Occipital lobe (tissue), 3 donors: Measurements from ENCODE around the gene MRPL18. TPM values are rescaled to one million over a fixed set of nuclear protein-coding genes. Genes with fewer than 3 reads are reported as not detected.
A peak's percentile ranks its signal among the peaks of the same experiment; 100 is the strongest.

Source experiments
- DNase-seq: peaks from one replicate; lab custom pipeline; 2025; lab: John Stamatoyannopoulos, UW
- small RNA-seq: library from RNA; depleted of rRNA; stranded (forward); fragments of <200 nt; gene quantifications from one replicate; pipeline ENCODE3, GENCODE V24; 2014
- total RNA-seq: library from RNA; depleted of rRNA; stranded (reverse); fragments of >200 nt; gene quantifications from one replicate; pipeline ENCODE4 v1.2.3, GENCODE V29; 2014

Gene MRPL18
- total RNA-seq, 1 donor from 2014 or later, result 44.5 TPM

GRCh38 chr6:159842035-159842434, 51.8 kb downstream of the MRPL18 start:
- no peak for DNase-seq

DNA sequence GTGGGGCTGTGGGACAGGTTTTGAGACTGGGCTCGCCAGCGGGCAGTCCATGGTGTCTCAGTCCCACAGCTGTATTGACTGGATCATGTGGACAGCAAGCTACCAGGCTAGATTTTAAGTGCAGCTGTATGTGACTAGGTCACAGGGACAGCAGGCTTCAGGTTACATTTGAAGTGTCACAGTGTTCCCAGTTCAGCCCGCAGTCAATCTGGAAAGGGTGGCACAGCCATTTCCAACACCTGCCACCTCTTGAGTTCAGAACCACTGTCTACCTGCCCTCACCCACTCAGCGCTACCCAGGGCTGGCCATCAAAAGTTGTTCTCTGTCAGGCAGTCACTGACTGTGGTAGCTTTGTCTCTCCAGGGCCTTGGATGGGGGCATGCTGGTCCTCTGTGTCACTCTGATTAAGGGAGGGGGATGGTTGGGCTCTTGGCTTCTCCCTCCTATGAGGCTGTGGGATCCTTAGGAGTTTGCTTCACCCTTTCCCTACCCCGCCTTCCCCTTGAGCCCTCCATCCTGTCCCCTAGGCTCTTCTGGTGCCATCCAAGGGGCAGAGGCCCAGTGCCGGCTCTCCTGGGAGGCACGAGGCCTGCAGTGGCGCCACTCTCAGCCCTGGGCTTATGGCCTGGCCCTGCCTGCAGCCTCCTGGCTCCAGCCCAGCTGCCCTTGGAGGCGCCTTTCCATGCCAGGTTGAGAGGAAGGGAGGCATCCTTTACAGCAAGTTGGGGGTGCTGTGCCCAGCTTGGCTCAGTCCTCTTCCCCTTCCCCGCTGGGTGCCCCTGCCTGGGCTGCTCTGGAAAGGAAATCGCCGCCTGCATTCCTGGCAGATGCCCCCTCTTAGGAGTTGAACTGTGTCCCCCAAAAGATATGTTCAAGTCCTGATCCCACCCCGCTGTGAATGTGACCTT, 54.7 kb downstream of the MRPL18 start:
- no peak for DNase-seq

Small RNA genes within 50 kb of the gene (small RNA-seq; reads per million reads assigned to genes)
- gene SNORA20 (50.8 reads per million, percentile 95 among the genes with 10 or more reads in this experiment), gene SNORA29 (not detected)

Other genes with a start within 250 kb of the MRPL18 start
- gene SOD2, start 97.2 kb upstream of the MRPL18 start, total RNA-seq, result 75.2 TPM
- gene WTAP, start 63.0 kb upstream of the MRPL18 start, total RNA-seq, result 147 TPM
- gene ACAT2, start 28.4 kb upstream of the MRPL18 start, total RNA-seq, result 69.9 TPM
- 336 TPM for gene TCP1, start 865 bp upstream of the MRPL18 start, total RNA-seq
- gene PNLDC1, start 9.8 kb downstream of the MRPL18 start, total RNA-seq, result not detected
- gene MAS1, start 100.5 kb downstream of the MRPL18 start, total RNA-seq, result not detected
- 36.7 TPM for gene IGF2R, start 178.6 kb downstream of the MRPL18 start, total RNA-seq